SJSA1 (cell line): Measurements from ENCODE around the gene FRMD3. TPM values are rescaled to one million over a fixed set of nuclear protein-coding genes. Genes with fewer than 3 reads are reported as not detected.

Experiments
- DNase-seq, 2 experiments: peaks; one replicate each; pipeline ENCODE4 v3.0.0-alpha.2; 2015 to 2020; ENCODE audit warnings: low spot score in 2 of 2, low read depth in 1 of 2
- H3K27ac ChIP-seq: fragments of 250-450 bp; sonication (Bioruptor Pico); 2 replicates; pipeline ENCODE4 v1.5.1; 2020; ENCODE audit warnings: mild to moderate bottlenecking, moderate library complexity
- H3K27me3 ChIP-seq: fragments of 250-450 bp; sonication (Bioruptor Pico); replicated peaks from 2 replicates; pipeline ENCODE4 v1.5.1; 2020; ENCODE audit warnings: mild to moderate bottlenecking, moderate library complexity
- H3K36me3 ChIP-seq: fragments of 250-450 bp; sonication (Bioruptor Pico); 2 replicates; pipeline ENCODE4 v1.5.1; 2020; ENCODE audit warnings: mild to moderate bottlenecking
- H3K4me1 ChIP-seq: fragments of 250-450 bp; sonication (Bioruptor Pico); replicated peaks from 2 replicates; pipeline ENCODE4 v1.6.1; 2021; ENCODE audit warnings: mild to moderate bottlenecking
- H3K4me3 ChIP-seq: fragments of 250-450 bp; sonication (Bioruptor Pico); 2 replicates; pipeline ENCODE4 v1.5.1; 2020; ENCODE audit warnings: mild to moderate bottlenecking
- H3K9me3 ChIP-seq: fragments of 250-450 bp; sonication (Bioruptor Pico); replicated peaks from 2 replicates; pipeline ENCODE4 v1.5.1; 2020; ENCODE audit warnings: mild to moderate bottlenecking
- total RNA-seq: library from RNA; depleted of rRNA; stranded (reverse); fragments of >200 nt; shearing (Covaris generic); gene quantifications from 2 replicates; pipeline ENCODE4 v1.2.3, GENCODE V29; 2014

Gene FRMD3
- total RNA-seq, 1 experiment from 2014 or later = 15.5 TPM

- no peak for DNase-seq
- no peak overlapping the region for H3K27ac ChIP-seq
- H3K27me3 ChIP-seq = no peaks in the 10 kb centered on the region
- peaks cover 18% of the 10 kb centered on the region for H3K4me1 ChIP-seq
- no peaks in the 10 kb centered on the region for H3K36me3 ChIP-seq
- H3K9me3 ChIP-seq = no peaks in the 10 kb centered on the region
- no peak overlapping the region for H3K4me3 ChIP-seq
Measured at GRCh38 chr9:83280268-83280667, 257.9 kb downstream of the FRMD3 start.

- Histone ChIP-seq H3K27me3 (no peaks in the 10 kb centered on the region), H3K27ac (no peak overlapping the region), H3K36me3 (no peaks in the 10 kb centered on the region), H3K4me1 (no peaks in the 10 kb centered on the region), H3K4me3 (no peak overlapping the region), H3K9me3 (no peaks in the 10 kb centered on the region)
- DNase-seq = no peak
Measured at GRCh38 chr9:83274787-83275186, 263.4 kb downstream of the FRMD3 start.

GRCh38 chr9:83271665-83272071 lies 266.5 kb downstream of the FRMD3 start:
- H3K27me3 ChIP-seq = no peaks in the 10 kb centered on the region
- H3K4me3 ChIP-seq = no peak overlapping the region
- peaks cover 6% of the 10 kb centered on the region; the same call in 1 of the 2 replicates for H3K4me1 ChIP-seq
- H3K36me3 ChIP-seq = no peaks in the 10 kb centered on the region
- no peak overlapping the region for H3K27ac ChIP-seq
- H3K9me3 ChIP-seq = no peaks in the 10 kb centered on the region
- no peak for DNase-seq

- Histone ChIP-seq H3K9me3 (no peaks in the 10 kb centered on the region), H3K4me3 (no peak overlapping the region), H3K27ac (no peak overlapping the region), H3K27me3 (no peaks in the 10 kb centered on the region), H3K36me3 (no peaks in the 10 kb centered on the region), H3K4me1 (peaks cover 6% of the 10 kb centered on the region; the same call in 1 of the 2 replicates)
- DNase-seq = no peak
Measured at GRCh38 chr9:83270116-83270515, 268.1 kb downstream of the FRMD3 start.

- Histone ChIP-seq H3K9me3 (no peaks in the 10 kb centered on the region), H3K36me3 (no peaks in the 10 kb centered on the region), H3K27ac (no peak overlapping the region), H3K27me3 (no peaks in the 10 kb centered on the region), H3K4me1 (peaks cover 6% of the 10 kb centered on the region; the same call in 1 of the 2 replicates), H3K4me3 (no peak overlapping the region)
- DNase-seq = no peak
Measured at GRCh38 chr9:83267741-83268140, 270.5 kb downstream of the FRMD3 start.

GRCh38 chr9:83266666-83267496 lies 271.3 kb downstream of the FRMD3 start:
- H3K9me3 ChIP-seq = no peaks in the 10 kb centered on the region
- peaks cover 6% of the 10 kb centered on the region; the same call in 1 of the 2 replicates for H3K4me1 ChIP-seq
- H3K4me3 ChIP-seq = no peak overlapping the region
- DNase-seq = no peak
- no peaks in the 10 kb centered on the region for H3K36me3 ChIP-seq
- H3K27me3 ChIP-seq = no peaks in the 10 kb centered on the region
- H3K27ac ChIP-seq = no peak overlapping the region

- Histone ChIP-seq H3K4me1 (peaks cover 6% of the 10 kb centered on the region; the same call in 1 of the 2 replicates), H3K36me3 (no peaks in the 10 kb centered on the region), H3K9me3 (no peaks in the 10 kb centered on the region), H3K27ac (no peak overlapping the region), H3K4me3 (no peak overlapping the region), H3K27me3 (no peaks in the 10 kb centered on the region)
- DNase-seq = no peak
Measured at GRCh38 chr9:83266331-83266665, 271.9 kb downstream of the FRMD3 start.

- DNase-seq = no peak
- Histone ChIP-seq H3K36me3 (no peaks in the 10 kb centered on the region), H3K4me3 (no peak overlapping the region), H3K4me1 (peaks cover 6% of the 10 kb centered on the region; the same call in 1 of the 2 replicates), H3K9me3 (no peaks in the 10 kb centered on the region), H3K27me3 (no peaks in the 10 kb centered on the region), H3K27ac (no peak overlapping the region)
Measured at GRCh38 chr9:83264315-83264714, 273.9 kb downstream of the FRMD3 start.

- Histone ChIP-seq H3K4me3 (no peak overlapping the region), H3K4me1 (no peaks in the 10 kb centered on the region), H3K36me3 (no peaks in the 10 kb centered on the region), H3K27me3 (no peaks in the 10 kb centered on the region), H3K9me3 (no peaks in the 10 kb centered on the region), H3K27ac (no peak overlapping the region)
- no peak for DNase-seq
Measured at GRCh38 chr9:83259558-83259957, 278.6 kb downstream of the FRMD3 start.

GRCh38 chr9:83257937-83258891 lies 280.0 kb downstream of the FRMD3 start:
- Histone ChIP-seq H3K4me3 (no peak overlapping the region), H3K27me3 (no peaks in the 10 kb centered on the region), H3K27ac (no peak overlapping the region), H3K4me1 (no peaks in the 10 kb centered on the region), H3K9me3 (no peaks in the 10 kb centered on the region), H3K36me3 (no peaks in the 10 kb centered on the region)
- no peak for DNase-seq

- no peak overlapping the region for H3K27ac ChIP-seq
- H3K4me1 ChIP-seq = no peaks in the 10 kb centered on the region
- H3K36me3 ChIP-seq = no peaks in the 10 kb centered on the region
- H3K9me3 ChIP-seq = no peaks in the 10 kb centered on the region
- H3K4me3 ChIP-seq = no peak overlapping the region
- H3K27me3 ChIP-seq = no peaks in the 10 kb centered on the region
- DNase-seq = no peak
Measured at GRCh38 chr9:83247732-83248131, 290.5 kb downstream of the FRMD3 start.

- Histone ChIP-seq H3K27ac (no peak overlapping the region), H3K9me3 (no peaks in the 10 kb centered on the region), H3K4me1 (no peaks in the 10 kb centered on the region), H3K4me3 (no peak overlapping the region), H3K36me3 (no peaks in the 10 kb centered on the region), H3K27me3 (no peaks in the 10 kb centered on the region)
- no peak for DNase-seq
Measured at GRCh38 chr9:83245979-83246659, 292.1 kb downstream of the FRMD3 start.

- no peaks in the 10 kb centered on the region for H3K36me3 ChIP-seq
- DNase-seq = no peak
- H3K27ac ChIP-seq = no peak overlapping the region
- no peaks in the 10 kb centered on the region for H3K27me3 ChIP-seq
- no peaks in the 10 kb centered on the region for H3K9me3 ChIP-seq
- H3K4me1 ChIP-seq = no peaks in the 10 kb centered on the region
- H3K4me3 ChIP-seq = no peak overlapping the region
Measured at GRCh38 chr9:83242066-83242465, 296.1 kb downstream of the FRMD3 start.
